Measurements from ENCODE around the gene MYBBP1A. TPM values are rescaled to one million over a fixed set of nuclear protein-coding genes. Genes with fewer than 3 reads are reported as not detected.

MYBBP1A gene
- total and polyA plus RNA-seq, 2 experiments from 2014 or later: 42.4 to 56.4 TPM

- WGBS, 2 experiments (ENCODE audit: low coverage in 1 of 2, low lambda C conversion rate in 2 of 2, missing lambda C conversion rate in 2 of 2): 42 to 46% methylated on average over 7 of the region's 7 CpGs
- no peak overlapping the region for H3K27ac ChIP-seq
- in situ Hi-C loops (cut with MboI): no loop called here
- no peaks in the 10 kb centered on the region for H3K79me2 ChIP-seq (ENCODE audit: insufficient read depth)
- no peaks in the 10 kb centered on the region for H3K4me1 ChIP-seq (ENCODE audit: insufficient read depth)
- no peaks in the 10 kb centered on the region for H3F3A ChIP-seq (ENCODE audit: insufficient read depth)
- H3K36me3 ChIP-seq (ENCODE audit: low read depth): no peaks in the 10 kb centered on the region
- DNase-seq: peak; percentile 38
- no peaks in the 10 kb centered on the region for H4K20me1 ChIP-seq (ENCODE audit: insufficient read depth)
- H2AFZ ChIP-seq: no peak overlapping the region
- no peaks in the 10 kb centered on the region for H3K9me3 ChIP-seq (ENCODE audit: low read depth)
- no peak overlapping the region for H3K9ac ChIP-seq
- no peaks in the 10 kb centered on the region for H3K9me2 ChIP-seq (ENCODE audit: insufficient read depth)
- 0 out of 2 replicates have a peak, but pooled peaks cover 5% of the 10 kb centered on the region for H3K27me3 ChIP-seq (replicated peaks; ENCODE audit: insufficient read depth)
- H3K4me3 ChIP-seq: no peak overlapping the region
- TF ChIP-seq EZH2 (IDR thresholded peaks at IDR 0.05; ENCODE audit: insufficient read depth, poor library complexity, severe bottlenecking): no peak
- no peak for TF ChIP-seq EZH2phosphoT487 (IDR thresholded peaks at IDR 0.05; ENCODE audit: insufficient read depth, low read depth)
- H3K4me2 ChIP-seq (ENCODE audit: unreplicated experiment): no peak overlapping the region
Measured at GRCh38 chr17:4573669-4574068, 18.5 kb upstream of the MYBBP1A start.

- Histone ChIP-seq H3K79me2 (ENCODE audit: insufficient read depth) (no peaks in the 10 kb centered on the region), H2AFZ (no peak overlapping the region), H3F3A (ENCODE audit: insufficient read depth) (no peaks in the 10 kb centered on the region), H3K9me3 (ENCODE audit: low read depth) (no peaks in the 10 kb centered on the region), H3K27ac (no peak overlapping the region), H3K9me2 (ENCODE audit: insufficient read depth) (no peaks in the 10 kb centered on the region), H3K4me1 (ENCODE audit: insufficient read depth) (no peaks in the 10 kb centered on the region), H3K9ac (no peak overlapping the region), H3K4me3 (no peak overlapping the region), H3K36me3 (ENCODE audit: low read depth) (no peaks in the 10 kb centered on the region), H3K4me2 (ENCODE audit: unreplicated experiment) (no peak overlapping the region), H4K20me1 (ENCODE audit: insufficient read depth) (no peaks in the 10 kb centered on the region), H3K27me3 (replicated peaks; ENCODE audit: insufficient read depth) (0 out of 2 replicates have a peak, but pooled peaks cover 5% of the 10 kb centered on the region)
- no peak for DNase-seq
- 48 to 71% methylated on average over 4 of the region's 4 CpGs for WGBS, 2 experiments (ENCODE audit: low coverage in 1 of 2, low lambda C conversion rate in 2 of 2, missing lambda C conversion rate in 2 of 2)
- in situ Hi-C loops (cut with MboI): no loop called here
- TF ChIP-seq EZH2phosphoT487 (IDR thresholded peaks at IDR 0.05; ENCODE audit: insufficient read depth, low read depth) (no peak), EZH2 (IDR thresholded peaks at IDR 0.05; ENCODE audit: insufficient read depth, poor library complexity, severe bottlenecking) (no peak)
Measured at GRCh38 chr17:4573115-4573514, 17.9 kb upstream of the MYBBP1A start.

GRCh38 chr17:4572131-4572530, 16.9 kb upstream of the MYBBP1A start:
- no peaks in the 10 kb centered on the region for H3K36me3 ChIP-seq (ENCODE audit: low read depth)
- H3F3A ChIP-seq (ENCODE audit: insufficient read depth): no peaks in the 10 kb centered on the region
- no peak for TF ChIP-seq EZH2phosphoT487 (IDR thresholded peaks at IDR 0.05; ENCODE audit: insufficient read depth, low read depth)
- no peak for TF ChIP-seq EZH2 (IDR thresholded peaks at IDR 0.05; ENCODE audit: insufficient read depth, poor library complexity, severe bottlenecking)
- no peak overlapping the region for H2AFZ ChIP-seq
- H3K9me3 ChIP-seq (ENCODE audit: low read depth): no peaks in the 10 kb centered on the region
- no peak overlapping the region for H3K27ac ChIP-seq
- no peak overlapping the region for H3K4me2 ChIP-seq (ENCODE audit: unreplicated experiment)
- H3K4me1 ChIP-seq (ENCODE audit: insufficient read depth): no peaks in the 10 kb centered on the region
- no peak for DNase-seq
- in situ Hi-C loops (cut with MboI): no loop called here
- 36 to 39% methylated on average over 9 of the region's 9 CpGs for WGBS, 2 experiments (ENCODE audit: low coverage in 1 of 2, low lambda C conversion rate in 2 of 2, missing lambda C conversion rate in 2 of 2)
- H4K20me1 ChIP-seq (ENCODE audit: insufficient read depth): no peaks in the 10 kb centered on the region
- no peaks in the 10 kb centered on the region for H3K9me2 ChIP-seq (ENCODE audit: insufficient read depth)
- H3K4me3 ChIP-seq: no peak overlapping the region
- H3K79me2 ChIP-seq (ENCODE audit: insufficient read depth): no peaks in the 10 kb centered on the region
- H3K9ac ChIP-seq: no peak overlapping the region
- H3K27me3 ChIP-seq (replicated peaks; ENCODE audit: insufficient read depth): 0 out of 2 replicates have a peak, but pooled peaks cover 5% of the 10 kb centered on the region

- Histone ChIP-seq H2AFZ (no peak overlapping the region), H3K4me1 (ENCODE audit: insufficient read depth) (no peaks in the 10 kb centered on the region), H3K9me3 (ENCODE audit: low read depth) (no peaks in the 10 kb centered on the region), H4K20me1 (ENCODE audit: insufficient read depth) (no peaks in the 10 kb centered on the region), H3F3A (ENCODE audit: insufficient read depth) (no peaks in the 10 kb centered on the region), H3K36me3 (ENCODE audit: low read depth) (no peaks in the 10 kb centered on the region), H3K27me3 (replicated peaks; ENCODE audit: insufficient read depth) (0 out of 2 replicates have a peak, but pooled peaks cover 5% of the 10 kb centered on the region), H3K79me2 (ENCODE audit: insufficient read depth) (no peaks in the 10 kb centered on the region), H3K4me2 (ENCODE audit: unreplicated experiment) (no peak overlapping the region), H3K27ac (no peak overlapping the region), H3K4me3 (no peak overlapping the region), H3K9ac (no peak overlapping the region), H3K9me2 (ENCODE audit: insufficient read depth) (no peaks in the 10 kb centered on the region)
- no peak for TF ChIP-seq EZH2phosphoT487 (IDR thresholded peaks at IDR 0.05; ENCODE audit: insufficient read depth, low read depth)
- TF ChIP-seq EZH2 (IDR thresholded peaks at IDR 0.05; ENCODE audit: insufficient read depth, poor library complexity, severe bottlenecking): no peak
- in situ Hi-C loops (cut with MboI): loop anchor here (5.0 kb wide), 1 partner anchor 53 kb away; no protein-coding TSS in a partner anchor
- no peak for DNase-seq
- 82 to 86% methylated on average over 1 of the region's 1 CpG for WGBS, 2 experiments (ENCODE audit: low coverage in 1 of 2, low lambda C conversion rate in 2 of 2, missing lambda C conversion rate in 2 of 2)
Measured at GRCh38 chr17:4569591-4569990, 14.4 kb upstream of the MYBBP1A start.

GRCh38 chr17:4566785-4567184, 11.6 kb upstream of the MYBBP1A start:
- Histone ChIP-seq H3K4me2 (ENCODE audit: unreplicated experiment) (no peak overlapping the region), H2AFZ (no peak overlapping the region), H4K20me1 (ENCODE audit: insufficient read depth) (no peaks in the 10 kb centered on the region), H3K4me1 (ENCODE audit: insufficient read depth) (no peaks in the 10 kb centered on the region), H3K36me3 (ENCODE audit: low read depth) (no peaks in the 10 kb centered on the region), H3K4me3 (no peak overlapping the region), H3K9me2 (ENCODE audit: insufficient read depth) (no peaks in the 10 kb centered on the region), H3K9ac (no peak overlapping the region), H3K9me3 (ENCODE audit: low read depth) (no peaks in the 10 kb centered on the region), H3K27me3 (replicated peaks; ENCODE audit: insufficient read depth) (no peaks in the 10 kb centered on the region), H3K79me2 (ENCODE audit: insufficient read depth) (no peaks in the 10 kb centered on the region), H3K27ac (no peak overlapping the region), H3F3A (ENCODE audit: insufficient read depth) (no peaks in the 10 kb centered on the region)
- peak; percentile 72 for DNase-seq
- 18 to 19% methylated on average over 5 of the region's 5 CpGs for WGBS, 2 experiments (ENCODE audit: low coverage in 1 of 2, low lambda C conversion rate in 2 of 2, missing lambda C conversion rate in 2 of 2)
- in situ Hi-C loops (cut with MboI): loop anchor here (5.0 kb wide), 1 partner anchor 56 kb away; no protein-coding TSS in a partner anchor
- TF ChIP-seq EZH2phosphoT487 (IDR thresholded peaks at IDR 0.05; ENCODE audit: insufficient read depth, low read depth): no peak
- TF ChIP-seq EZH2 (IDR thresholded peaks at IDR 0.05; ENCODE audit: insufficient read depth, poor library complexity, severe bottlenecking): no peak

Measured in GM23248 (cell line).